Ishikawa (cell line): ENCODE results near the gene ZNF143.

Experiments used
- CEBPB ChIP-seq: IDR thresholded peaks from 2 replicates; pipeline ENCODE4 v1.6.1; 2012
- CREB1 ChIP-seq: IDR thresholded peaks from 2 replicates; pipeline ENCODE4 v1.6.1; 2012; ENCODE audit warnings: low read depth
- EGR1 ChIP-seq: IDR thresholded peaks from 2 replicates; pipeline ENCODE4 v1.6.1; 2012
- EP300 ChIP-seq: IDR thresholded peaks from 2 replicates; pipeline ENCODE4 v1.6.1; 2012; ENCODE audit warnings: borderline replicate concordance
- FOXM1 ChIP-seq: IDR thresholded peaks from 2 replicates; pipeline ENCODE4 v1.6.1; 2012; ENCODE audit warnings: low read depth, borderline replicate concordance
- NFIC ChIP-seq: IDR thresholded peaks from 2 replicates; pipeline ENCODE4 v1.6.1; 2012
- RAD21 ChIP-seq: IDR thresholded peaks from 2 replicates; pipeline ENCODE4 v1.6.1; 2012; ENCODE audit warnings: low read depth
- REST ChIP-seq: IDR thresholded peaks from 2 replicates; pipeline ENCODE4 v1.6.1; 2012; ENCODE audit warnings: low read depth, mild to moderate bottlenecking
- TAF1 ChIP-seq: IDR thresholded peaks from 2 replicates; pipeline ENCODE4 v1.6.1; 2012; ENCODE audit warnings: low read depth, mild to moderate bottlenecking
- TCF12 ChIP-seq: IDR thresholded peaks from 2 replicates; pipeline ENCODE4 v1.6.1; 2012; ENCODE audit warnings: low read depth
- TEAD4 ChIP-seq: IDR thresholded peaks from 2 replicates; pipeline ENCODE4 v1.6.1; 2012
- USF1 ChIP-seq: IDR thresholded peaks from 2 replicates; pipeline ENCODE4 v1.6.1; 2012
- YY1 ChIP-seq: IDR thresholded peaks from 2 replicates; pipeline ENCODE4 v1.6.1; 2012; ENCODE audit warnings: low read depth
- ZBTB7A ChIP-seq: IDR thresholded peaks from 2 replicates; pipeline ENCODE4 v1.6.1; 2012; ENCODE audit warnings: low read depth
- TF ChIP-seq, protein P1 (sequence below): IDR thresholded peaks from 2 replicates; pipeline ENCODE4 v1.6.1; 2012

Gene ZNF143

GRCh38 chr11:9562716-9563115 is 101.9 kb downstream of the ZNF143 start:
- TF ChIP-seq RAD21 (no peak), EP300 (no peak), ZBTB7A (no peak), TEAD4 (no peak), NFIC (no peak), FOXM1 (no peak), CEBPB (no peak), USF1 (no peak), CREB1 (no peak), YY1 (no peak), TAF1 (no peak), EGR1 (no peak)
- TF ChIP-seq, protein P1, sequence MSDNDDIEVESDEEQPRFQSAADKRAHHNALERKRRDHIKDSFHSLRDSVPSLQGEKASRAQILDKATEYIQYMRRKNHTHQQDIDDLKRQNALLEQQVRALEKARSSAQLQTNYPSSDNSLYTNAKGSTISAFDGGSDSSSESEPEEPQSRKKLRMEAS: no peak

GRCh38 chr11:9563196-9563730 is 102.5 kb downstream of the ZNF143 start:
- TF ChIP-seq RAD21: no peak
- no peak for TF ChIP-seq CREB1
- no peak for TF ChIP-seq CEBPB
- no peak for TF ChIP-seq FOXM1
- TF ChIP-seq EP300: no peak
- TF ChIP-seq NFIC: no peak
- no peak for TF ChIP-seq TEAD4

GRCh38 chr11:9565822-9566560 is 105.2 kb downstream of the ZNF143 start:
- no peak for TF ChIP-seq REST
- no peak for TF ChIP-seq CREB1
- no peak for TF ChIP-seq EGR1
- peak; percentile 88; the same call in 1 of the 2 replicates for TF ChIP-seq EP300
- peak; percentile 88 for TF ChIP-seq TCF12
- TF ChIP-seq TEAD4: no peak; the same call in 1 of the 2 replicates
- peak; percentile 47 for TF ChIP-seq NFIC
- TF ChIP-seq ZBTB7A: no peak
- TF ChIP-seq USF1: no peak
- no peak for TF ChIP-seq TAF1
- no peak for TF ChIP-seq YY1
- peak; percentile 94 for TF ChIP-seq FOXM1
- TF ChIP-seq, protein P1: peak; percentile 80
- TF ChIP-seq RAD21: no peak
- peak; percentile 57; the same call in 1 of the 2 replicates for TF ChIP-seq CEBPB

DNA sequence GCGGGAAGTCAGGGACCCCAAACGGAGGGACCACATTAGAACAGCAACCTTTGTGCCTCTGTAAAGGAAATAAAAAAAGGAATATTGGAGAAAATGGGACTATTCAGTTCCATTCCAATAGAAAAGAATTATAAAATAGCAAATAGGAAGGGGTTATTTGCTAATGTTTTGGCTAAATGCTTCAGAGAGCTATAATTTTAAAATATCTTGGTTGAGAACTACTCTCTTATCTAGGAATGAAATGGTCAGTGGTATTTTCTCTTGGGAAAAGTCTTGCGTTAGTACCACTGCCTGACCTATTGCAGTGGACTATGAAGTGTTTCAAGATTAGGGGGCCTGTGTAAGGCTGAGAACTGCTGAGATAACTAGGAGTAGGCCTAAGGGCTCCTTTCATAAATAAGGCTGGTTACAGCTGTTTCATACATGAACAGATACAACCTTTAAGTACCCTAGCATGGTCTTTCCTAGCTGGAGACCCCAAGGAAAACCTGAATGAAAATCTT is 105.8 kb downstream of the ZNF143 start:
- TF ChIP-seq REST (no peak), RAD21 (no peak), EGR1 (no peak)
- TF ChIP-seq, protein P1: no peak

- TF ChIP-seq TCF12 (no peak), ZBTB7A (no peak), YY1 (no peak), CREB1 (no peak), REST (no peak), NFIC (no peak), TEAD4 (no peak), TAF1 (no peak), USF1 (no peak), FOXM1 (no peak), EP300 (no peak), EGR1 (no peak), CEBPB (no peak)
- TF ChIP-seq, protein P1: no peak
Observed at GRCh38 chr11:9567401-9567800, 106.6 kb downstream of the ZNF143 start.
